ENCODE results near the gene EFL1.

DNA sequence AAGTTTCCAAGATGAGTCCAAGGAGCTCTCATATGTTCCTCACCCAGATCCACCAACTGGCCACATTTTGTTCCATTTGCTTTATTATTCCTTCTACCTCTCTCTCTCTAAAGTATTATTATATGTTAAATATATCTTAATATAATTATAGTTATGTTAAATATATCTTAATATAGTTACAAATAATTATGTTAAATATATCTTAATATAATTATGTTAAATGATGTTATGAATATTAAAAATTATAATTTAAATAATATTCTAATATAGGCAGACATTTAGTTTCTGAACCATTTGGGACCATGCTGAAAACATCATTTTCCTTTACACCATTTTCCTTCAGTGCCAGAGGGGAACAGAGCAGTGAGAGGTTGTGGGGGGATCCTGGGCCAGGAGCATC is 166.7 kb downstream of the EFL1 start:
- TF ChIP-seq GABPA (IDR thresholded peaks at IDR 0.05; ENCODE audit: low read depth) = no peak
- TF ChIP-seq, protein P1, sequence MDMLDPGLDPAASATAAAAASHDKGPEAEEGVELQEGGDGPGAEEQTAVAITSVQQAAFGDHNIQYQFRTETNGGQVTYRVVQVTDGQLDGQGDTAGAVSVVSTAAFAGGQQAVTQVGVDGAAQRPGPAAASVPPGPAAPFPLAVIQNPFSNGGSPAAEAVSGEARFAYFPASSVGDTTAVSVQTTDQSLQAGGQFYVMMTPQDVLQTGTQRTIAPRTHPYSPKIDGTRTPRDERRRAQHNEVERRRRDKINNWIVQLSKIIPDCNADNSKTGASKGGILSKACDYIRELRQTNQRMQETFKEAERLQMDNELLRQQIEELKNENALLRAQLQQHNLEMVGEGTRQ (IDR thresholded peaks at IDR 0.05; ENCODE audit: borderline replicate concordance, low read depth, low read length) = no peak
- no peak for TF ChIP-seq CTCF (IDR thresholded peaks at IDR 0.05)
- no peak for TF ChIP-seq POLR2AphosphoS5 (IDR thresholded peaks at IDR 0.05; ENCODE audit: low read depth, low read length)
